HL-60 (cell line): ENCODE measurements around the gene SCN3A.

Experiments used
- DNase-seq, 2 experiments: peaks; one replicate each; pipeline ENCODE4 v3.0.0-alpha.2; 2010 to 2020; ENCODE audit warnings: low read depth in 1 of 2, low spot score in 1 of 2
- H3K27ac ChIP-seq: fragments of 250-450 bp; sonication (Bioruptor Pico); replicated peaks from 2 replicates; pipeline ENCODE4 v1.5.1; 2020; ENCODE audit warnings: mild to moderate bottlenecking, moderate library complexity
- H3K27me3 ChIP-seq: fragments of 250-450 bp; sonication (Bioruptor Pico); 2 replicates; pipeline ENCODE4 v1.5.1; 2021; ENCODE audit warnings: mild to moderate bottlenecking, moderate library complexity; ENCODE audit not compliant: insufficient read depth, poor library complexity, severe bottlenecking
- H3K4me3 ChIP-seq: replicated peaks from 2 replicates; pipeline ENCODE4 v1.5.1; 2011; ENCODE audit warnings: mild to moderate bottlenecking, control low read depth, low read length; ENCODE audit not compliant: insufficient read depth
- GABPA ChIP-seq: IDR thresholded peaks from 2 replicates; pipeline ENCODE4 v1.6.1; 2012; ENCODE audit warnings: low read depth
- POLR2AphosphoS5 ChIP-seq: IDR thresholded peaks from 2 replicates; pipeline ENCODE4 v1.6.1; 2012; ENCODE audit warnings: low read depth
- SPI1 ChIP-seq: IDR thresholded peaks from 2 replicates; pipeline ENCODE4 v1.6.1; 2012; ENCODE audit warnings: low read depth, mild to moderate bottlenecking, borderline replicate concordance
- TF ChIP-seq, protein P1 (sequence below): IDR thresholded peaks from 2 replicates; pipeline ENCODE4 v1.6.1; 2012; ENCODE audit warnings: low read depth; ENCODE audit not compliant: insufficient replicate concordance
- TF ChIP-seq, protein P2 (sequence below): IDR thresholded peaks from one replicate; pipeline ENCODE4 v1.5.1; 2011; ENCODE audit warnings: low read length, control low read depth, inconsistent platforms; ENCODE audit not compliant: insufficient read depth

The SCN3A gene

DNA sequence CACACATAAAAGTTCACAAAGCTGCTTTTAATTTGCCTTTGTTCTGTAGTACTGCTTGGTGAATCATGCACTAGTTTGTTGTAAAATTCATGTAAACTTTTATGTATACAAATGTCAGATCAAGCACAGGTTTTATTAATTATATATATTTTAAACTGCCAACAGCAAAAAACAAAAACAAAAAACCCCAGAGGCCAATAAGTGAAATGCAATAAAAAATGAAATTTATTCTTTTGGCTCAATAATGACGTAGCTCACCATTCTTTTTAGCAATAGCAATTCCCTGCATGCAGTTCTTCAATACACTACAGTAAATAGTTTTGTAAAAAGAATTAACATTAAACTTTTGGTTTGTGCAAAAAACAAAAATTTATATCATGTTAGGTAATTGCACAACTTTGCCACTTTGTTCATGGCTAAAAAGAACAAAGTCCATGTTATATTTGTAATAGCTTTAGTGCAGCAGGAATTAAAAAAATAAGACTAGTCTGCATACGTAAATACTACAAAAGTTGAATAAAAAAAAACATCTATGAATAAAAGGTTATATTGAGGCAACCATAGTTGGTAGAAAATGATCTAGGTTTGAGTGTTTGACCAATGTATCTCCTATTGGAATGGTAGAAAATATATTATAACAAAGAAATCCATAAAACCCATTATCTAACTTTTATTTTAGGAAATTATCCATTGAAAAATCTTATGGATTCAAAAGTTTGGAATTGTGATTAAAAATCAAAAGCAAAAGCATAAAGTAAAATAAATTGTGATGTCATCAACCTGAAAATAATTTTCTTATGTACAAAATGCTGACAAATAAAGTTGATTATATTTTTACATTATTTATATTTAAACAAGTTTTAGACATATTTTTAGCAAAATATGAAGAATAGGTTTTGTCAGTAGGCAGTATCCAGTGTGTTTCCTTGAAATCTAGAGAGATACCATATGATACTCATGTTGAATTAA, 115.6 kb downstream of the SCN3A start:
- Histone ChIP-seq H3K27ac (no peak overlapping the region), H3K27me3 (no peaks in the 10 kb centered on the region), H3K4me3 (no peak overlapping the region)
- no peak for DNase-seq
- TF ChIP-seq, protein P1, sequence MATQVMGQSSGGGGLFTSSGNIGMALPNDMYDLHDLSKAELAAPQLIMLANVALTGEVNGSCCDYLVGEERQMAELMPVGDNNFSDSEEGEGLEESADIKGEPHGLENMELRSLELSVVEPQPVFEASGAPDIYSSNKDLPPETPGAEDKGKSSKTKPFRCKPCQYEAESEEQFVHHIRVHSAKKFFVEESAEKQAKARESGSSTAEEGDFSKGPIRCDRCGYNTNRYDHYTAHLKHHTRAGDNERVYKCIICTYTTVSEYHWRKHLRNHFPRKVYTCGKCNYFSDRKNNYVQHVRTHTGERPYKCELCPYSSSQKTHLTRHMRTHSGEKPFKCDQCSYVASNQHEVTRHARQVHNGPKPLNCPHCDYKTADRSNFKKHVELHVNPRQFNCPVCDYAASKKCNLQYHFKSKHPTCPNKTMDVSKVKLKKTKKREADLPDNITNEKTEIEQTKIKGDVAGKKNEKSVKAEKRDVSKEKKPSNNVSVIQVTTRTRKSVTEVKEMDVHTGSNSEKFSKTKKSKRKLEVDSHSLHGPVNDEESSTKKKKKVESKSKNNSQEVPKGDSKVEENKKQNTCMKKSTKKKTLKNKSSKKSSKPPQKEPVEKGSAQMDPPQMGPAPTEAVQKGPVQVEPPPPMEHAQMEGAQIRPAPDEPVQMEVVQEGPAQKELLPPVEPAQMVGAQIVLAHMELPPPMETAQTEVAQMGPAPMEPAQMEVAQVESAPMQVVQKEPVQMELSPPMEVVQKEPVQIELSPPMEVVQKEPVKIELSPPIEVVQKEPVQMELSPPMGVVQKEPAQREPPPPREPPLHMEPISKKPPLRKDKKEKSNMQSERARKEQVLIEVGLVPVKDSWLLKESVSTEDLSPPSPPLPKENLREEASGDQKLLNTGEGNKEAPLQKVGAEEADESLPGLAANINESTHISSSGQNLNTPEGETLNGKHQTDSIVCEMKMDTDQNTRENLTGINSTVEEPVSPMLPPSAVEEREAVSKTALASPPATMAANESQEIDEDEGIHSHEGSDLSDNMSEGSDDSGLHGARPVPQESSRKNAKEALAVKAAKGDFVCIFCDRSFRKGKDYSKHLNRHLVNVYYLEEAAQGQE, result no peak
- no peak for TF ChIP-seq GABPA

DNA sequence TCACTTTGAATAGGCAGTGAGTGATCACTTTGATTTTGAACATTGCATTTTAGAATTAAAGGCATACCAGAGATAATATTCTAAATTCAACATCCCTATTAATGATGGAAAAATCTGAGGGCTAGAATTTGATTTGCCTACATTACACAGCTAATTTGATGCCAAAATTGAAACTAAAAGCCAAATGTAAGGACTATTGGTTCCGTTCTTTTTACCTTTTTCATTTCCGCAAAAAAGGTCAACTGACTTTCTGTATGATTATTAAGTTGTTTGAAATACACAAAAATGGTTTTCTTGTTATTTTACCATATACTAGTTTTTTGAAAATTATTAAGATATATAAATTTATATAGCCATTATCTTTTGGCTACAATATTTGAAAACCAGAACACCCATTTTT, 117.5 kb downstream of the SCN3A start:
- no peak for DNase-seq
- Histone ChIP-seq H3K4me3 (no peak overlapping the region), H3K27me3 (no peaks in the 10 kb centered on the region), H3K27ac (no peak overlapping the region)
- TF ChIP-seq GABPA, result no peak
- TF ChIP-seq POLR2AphosphoS5, result no peak
- TF ChIP-seq, protein P2, sequence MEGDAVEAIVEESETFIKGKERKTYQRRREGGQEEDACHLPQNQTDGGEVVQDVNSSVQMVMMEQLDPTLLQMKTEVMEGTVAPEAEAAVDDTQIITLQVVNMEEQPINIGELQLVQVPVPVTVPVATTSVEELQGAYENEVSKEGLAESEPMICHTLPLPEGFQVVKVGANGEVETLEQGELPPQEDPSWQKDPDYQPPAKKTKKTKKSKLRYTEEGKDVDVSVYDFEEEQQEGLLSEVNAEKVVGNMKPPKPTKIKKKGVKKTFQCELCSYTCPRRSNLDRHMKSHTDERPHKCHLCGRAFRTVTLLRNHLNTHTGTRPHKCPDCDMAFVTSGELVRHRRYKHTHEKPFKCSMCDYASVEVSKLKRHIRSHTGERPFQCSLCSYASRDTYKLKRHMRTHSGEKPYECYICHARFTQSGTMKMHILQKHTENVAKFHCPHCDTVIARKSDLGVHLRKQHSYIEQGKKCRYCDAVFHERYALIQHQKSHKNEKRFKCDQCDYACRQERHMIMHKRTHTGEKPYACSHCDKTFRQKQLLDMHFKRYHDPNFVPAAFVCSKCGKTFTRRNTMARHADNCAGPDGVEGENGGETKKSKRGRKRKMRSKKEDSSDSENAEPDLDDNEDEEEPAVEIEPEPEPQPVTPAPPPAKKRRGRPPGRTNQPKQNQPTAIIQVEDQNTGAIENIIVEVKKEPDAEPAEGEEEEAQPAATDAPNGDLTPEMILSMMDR, result no peak
- TF ChIP-seq SPI1, result no peak
- TF ChIP-seq, protein P1, result no peak

DNA sequence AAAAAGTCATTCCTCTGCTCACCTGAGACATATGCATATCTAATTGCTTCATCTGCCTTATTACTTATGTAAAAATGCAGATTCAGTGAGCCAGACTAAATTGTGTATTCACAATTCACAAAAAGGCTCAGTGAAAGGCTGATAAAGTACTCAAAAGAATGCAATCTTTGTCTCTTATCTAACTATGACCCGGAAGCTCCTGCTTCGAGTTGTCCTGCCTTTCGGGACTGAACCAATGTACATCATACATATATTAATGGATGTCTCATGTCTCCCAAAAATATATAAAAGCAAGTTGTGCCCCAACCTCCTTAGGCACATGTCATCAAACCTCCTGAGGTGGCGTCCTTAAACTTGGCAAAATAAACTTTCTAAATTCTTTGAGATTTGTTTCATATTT, 120.5 kb downstream of the SCN3A start:
- no peak for TF ChIP-seq GABPA
- TF ChIP-seq POLR2AphosphoS5, result no peak
- TF ChIP-seq SPI1, result no peak
- TF ChIP-seq, protein P1, result no peak
- TF ChIP-seq, protein P2, result no peak
- DNase-seq, result no peak
- H3K27ac ChIP-seq, result no peak overlapping the region
- H3K27me3 ChIP-seq, result no peaks in the 10 kb centered on the region
- no peak overlapping the region for H3K4me3 ChIP-seq
